ENCODE data around the gene MSL3. TPM values are rescaled to one million over a fixed set of nuclear protein-coding genes. Genes with fewer than 3 reads are reported as not detected.

The MSL3 gene
- total and polyA plus RNA-seq, 2 of the 8 experiments (the other 6 are each of a cell fraction or from before 2014, with no cell fraction given) = 10.6 to 12.3 TPM

DNA sequence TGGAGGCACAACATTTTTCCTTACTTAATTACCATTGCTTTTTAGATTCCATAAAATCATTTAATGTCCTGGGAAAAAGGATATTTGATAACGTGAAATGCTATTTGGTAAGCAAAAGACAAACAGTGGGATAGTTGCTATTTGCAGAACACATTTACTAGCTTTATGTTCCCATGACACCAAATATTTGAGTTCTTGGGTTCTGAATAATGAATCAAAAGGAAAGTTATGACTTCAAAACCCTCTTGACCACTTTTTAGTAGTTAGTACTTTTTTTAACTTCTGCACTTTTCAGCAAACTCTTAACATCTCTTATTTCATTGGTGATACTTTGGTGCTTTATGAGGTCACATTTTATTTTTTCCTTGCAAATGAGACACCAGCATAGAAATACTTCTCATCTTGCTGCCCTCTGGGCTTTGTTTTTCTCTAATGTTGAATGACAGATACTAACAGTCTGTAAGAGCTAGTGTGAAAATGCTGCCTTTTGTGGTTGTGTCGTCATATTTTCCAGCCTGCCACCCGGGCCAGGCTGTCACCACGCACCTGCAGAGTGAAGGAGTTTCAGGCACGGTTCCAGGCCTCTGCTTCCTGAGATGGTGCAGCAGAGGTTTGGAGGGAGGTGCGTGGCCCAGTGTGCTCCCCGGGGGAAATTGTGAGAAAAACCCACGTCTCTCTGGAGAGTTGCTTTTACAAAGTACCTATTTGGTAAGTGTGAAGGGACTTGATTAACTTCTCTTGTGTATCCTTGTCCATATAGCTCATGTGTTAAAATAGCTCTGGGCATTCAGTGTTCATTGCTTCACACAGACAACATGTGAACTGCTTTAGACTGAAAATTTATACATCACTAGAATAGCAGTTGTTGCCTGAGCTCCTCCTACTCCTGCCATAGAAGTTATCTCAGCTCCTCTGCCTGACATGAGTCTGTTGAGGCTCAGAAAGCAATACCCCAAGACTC, 34.7 kb downstream of the MSL3 start:
- Histone ChIP-seq H3K23me2 (ENCODE audit: low read depth, low read length) (no peaks in the 10 kb centered on the region), H2BK15ac (ENCODE audit: low read length) (no peak overlapping the region), H3K79me2 (ENCODE audit: control insufficient read depth in 1 of 2, insufficient read depth in 2 of 2, low read length in 2 of 2) (no peaks in the 10 kb centered on the region), H3K18ac (ENCODE audit: extremely low read depth, low read length) (no peak overlapping the region), H3K4me3 (ENCODE audit: extremely low read depth in 1 of 4, insufficient read depth in 2 of 4, low read depth in 3 of 4, low read length in 4 of 4) (no peak overlapping the region), H2BK120ac (replicated peaks; ENCODE audit: low read depth, low read length) (no peak overlapping the region), H3K79me1 (ENCODE audit: low read depth, low read length) (no peaks in the 10 kb centered on the region), H3K9me3 (ENCODE audit: insufficient read depth in 2 of 2, low read depth in 1 of 2, low read length in 1 of 2) (no peaks in the 10 kb centered on the region), H2BK20ac (ENCODE audit: low read length) (no peak overlapping the region), H4K20me1 (replicated peaks in 1 of 2; ENCODE audit: control insufficient read depth in 1 of 2, insufficient read depth in 2 of 2, low read length in 2 of 2) (no peaks in the 10 kb centered on the region), H2AK5ac (ENCODE audit: low read depth, low read length) (no peak overlapping the region), H4K5ac (ENCODE audit: insufficient read length, low read depth, low read length) (no peak overlapping the region), H2AFZ (ENCODE audit: low read length) (no peak overlapping the region), H3K27me3 (replicated peaks in 1 of 4; ENCODE audit: control insufficient read depth in 3 of 4, extremely low read depth in 1 of 4, insufficient read depth in 3 of 4, low read length in 3 of 4) (no peaks in the 10 kb centered on the region), H4K91ac (replicated peaks; ENCODE audit: insufficient read length, low read length) (no peak overlapping the region), H3K27ac (ENCODE audit: low read depth, low read length) (no peak overlapping the region; the same call in 1 of the 2 replicates), H3K4me2 (ENCODE audit: insufficient read depth in 1 of 2, low read depth in 2 of 2, low read length in 2 of 2) (no peak overlapping the region), H2BK5ac (ENCODE audit: low read depth, low read length) (no peak overlapping the region), H3K56ac (replicated peaks; ENCODE audit: insufficient read length, low read depth, low read length) (no peak overlapping the region), H3K14ac (ENCODE audit: insufficient read length) (no peak overlapping the region), H3K4me1 (replicated peaks in 1 of 4; ENCODE audit: control insufficient read depth in 3 of 4, insufficient read depth in 4 of 4, low read length in 3 of 4) (no peaks in the 10 kb centered on the region; a peak in 1 of 7 replicates), H3K36me3 (ENCODE audit: control insufficient read depth in 2 of 4, insufficient read depth in 4 of 4, low read length in 3 of 4) (no peaks in the 10 kb centered on the region), H3K23ac (ENCODE audit: insufficient read length) (no peak overlapping the region), H4K8ac (ENCODE audit: extremely low read depth, insufficient read depth, low read length) (no peak overlapping the region), H3K4ac (replicated peaks; ENCODE audit: insufficient read length, low read depth, low read length) (no peak overlapping the region), H3K9ac (replicated peaks in 1 of 4; ENCODE audit: extremely low read depth in 1 of 4, low read depth in 3 of 4, low read length in 3 of 4) (no peak overlapping the region), H2BK12ac (ENCODE audit: low read depth, low read length) (no peak overlapping the region)
- FAIRE-seq (no peak), DNase-seq (ENCODE audit: low read depth in 1 of 2, low spot score in 2 of 2) (no peak)
- WGBS, 2 experiments (ENCODE audit: extremely low coverage in 1 of 2, insufficient coverage in 1 of 2, insufficient read length in 1 of 2, insufficient replicate concordance in 2 of 2, low coverage in 1 of 2, low lambda C conversion rate in 2 of 2, missing lambda C conversion rate in 1 of 2) = 91% methylated on average over 8 of the region's 8 CpGs; no CpG with 5 or more reads in 1 of the 2 experiments
- POLR2A ChIA-PET (ENCODE audit: partially characterized antibody) = no interaction called here
- CTCF ChIA-PET (ENCODE audit: partially characterized antibody) = no interaction called here
- TF ChIP-seq ASH2L (IDR thresholded peaks at IDR 0.05; ENCODE audit: low read length) (no peak), SIN3A (conservative IDR thresholded peaks at IDR 0.05 in 1 of 2, IDR thresholded peaks at IDR 0.05 in 1 of 2; ENCODE audit: low read depth in 1 of 2, low read length in 2 of 2) (no peak), SIX5 (IDR thresholded peaks at IDR 0.05; ENCODE audit: low read depth, low read length) (no peak), SIRT6 (IDR thresholded peaks at IDR 0.05; ENCODE audit: low read length) (no peak), CEBPB (IDR thresholded peaks at IDR 0.05; ENCODE audit: low read depth, low read length) (no peak), HDAC2 (IDR thresholded peaks at IDR 0.05; ENCODE audit: borderline replicate concordance in 1 of 2, low read depth in 2 of 2, low read length in 2 of 2) (no peak), YY1 (IDR thresholded peaks at IDR 0.05; ENCODE audit: low read depth, low read length) (no peak)
- TF ChIP-seq, protein P1, sequence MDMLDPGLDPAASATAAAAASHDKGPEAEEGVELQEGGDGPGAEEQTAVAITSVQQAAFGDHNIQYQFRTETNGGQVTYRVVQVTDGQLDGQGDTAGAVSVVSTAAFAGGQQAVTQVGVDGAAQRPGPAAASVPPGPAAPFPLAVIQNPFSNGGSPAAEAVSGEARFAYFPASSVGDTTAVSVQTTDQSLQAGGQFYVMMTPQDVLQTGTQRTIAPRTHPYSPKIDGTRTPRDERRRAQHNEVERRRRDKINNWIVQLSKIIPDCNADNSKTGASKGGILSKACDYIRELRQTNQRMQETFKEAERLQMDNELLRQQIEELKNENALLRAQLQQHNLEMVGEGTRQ (IDR thresholded peaks at IDR 0.05; ENCODE audit: low read length) = no peak

Measured in H1 (cell line).